GM12873 (cell line): ENCODE measurements around the gene WDR72.

Source experiments
- CTCF ChIP-seq: IDR thresholded peaks from 2 replicates; pipeline ENCODE4 v1.5.1; 2012; ENCODE audit warnings: low read depth, mild to moderate bottlenecking, moderate library complexity, low read length, control low read depth; ENCODE audit not compliant: insufficient read depth; ENCODE audit errors: missing control alignments

Gene WDR72

DNA sequence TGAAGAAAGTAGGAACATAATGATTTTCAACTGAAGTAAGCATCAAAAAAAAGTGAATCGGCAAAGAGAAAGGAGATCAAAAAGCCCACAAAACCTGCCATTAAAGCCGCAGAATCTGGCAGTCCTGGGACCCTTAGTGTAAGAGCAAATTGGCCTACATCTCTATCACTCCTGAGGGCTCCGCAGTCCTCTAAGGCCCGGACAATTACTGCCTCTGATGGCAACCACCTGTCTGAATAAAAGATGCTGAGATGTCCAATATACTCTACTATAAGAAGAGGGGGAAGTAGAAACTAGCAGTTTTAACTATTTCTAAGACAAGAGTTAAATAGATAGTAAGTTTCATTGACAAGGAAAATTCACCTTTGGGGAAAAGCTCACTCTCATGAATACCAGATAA is 20.3 kb downstream of the WDR72 start:
- no peak for TF ChIP-seq CTCF

GRCh38 chr15:53721334-53722087 is 38.0 kb downstream of the WDR72 start:
- no peak for TF ChIP-seq CTCF

DNA sequence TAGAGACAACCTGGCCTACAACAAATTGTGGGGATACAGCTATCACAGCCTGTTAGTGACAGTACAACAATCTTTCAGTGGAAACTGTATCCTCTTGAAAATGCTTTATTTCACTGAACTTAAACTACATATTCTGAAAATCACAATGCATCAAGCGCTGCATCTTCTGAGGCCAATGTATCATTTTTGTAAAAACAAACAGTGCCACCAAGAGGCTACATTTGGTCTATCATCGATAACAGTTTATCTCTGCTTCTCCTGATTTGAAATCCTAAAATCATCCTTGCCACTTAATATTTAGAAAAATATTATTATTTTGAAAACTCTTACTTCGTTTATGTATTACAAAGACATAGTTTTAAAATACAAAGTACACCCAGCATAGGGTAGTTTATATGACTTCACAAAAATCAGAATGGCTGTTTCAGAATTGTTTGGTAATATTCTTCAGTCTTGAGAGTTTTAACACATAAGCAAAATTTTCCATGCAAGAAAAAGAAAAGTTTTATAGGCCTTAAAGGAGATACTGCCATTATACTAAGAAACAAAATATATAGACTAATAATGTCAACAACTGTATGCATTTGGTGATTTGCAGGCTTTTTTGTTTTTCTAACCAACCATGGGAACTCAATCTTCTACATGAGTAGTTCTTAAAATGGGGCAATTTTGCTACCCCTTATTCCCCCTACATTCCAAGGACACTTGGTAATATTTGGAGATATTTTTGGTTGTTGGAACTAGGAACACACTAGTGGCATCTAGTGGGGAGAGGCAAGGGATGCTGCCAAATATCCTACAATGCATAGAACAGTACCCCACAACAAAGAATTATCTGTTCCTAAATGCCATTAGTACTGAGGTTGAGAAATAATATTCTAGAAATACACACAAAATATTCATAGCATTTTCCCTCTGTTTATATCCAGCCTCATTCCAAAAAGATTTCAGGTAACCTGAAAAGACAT is 42.3 kb downstream of the WDR72 start:
- peak; percentile 9 for TF ChIP-seq CTCF

DNA sequence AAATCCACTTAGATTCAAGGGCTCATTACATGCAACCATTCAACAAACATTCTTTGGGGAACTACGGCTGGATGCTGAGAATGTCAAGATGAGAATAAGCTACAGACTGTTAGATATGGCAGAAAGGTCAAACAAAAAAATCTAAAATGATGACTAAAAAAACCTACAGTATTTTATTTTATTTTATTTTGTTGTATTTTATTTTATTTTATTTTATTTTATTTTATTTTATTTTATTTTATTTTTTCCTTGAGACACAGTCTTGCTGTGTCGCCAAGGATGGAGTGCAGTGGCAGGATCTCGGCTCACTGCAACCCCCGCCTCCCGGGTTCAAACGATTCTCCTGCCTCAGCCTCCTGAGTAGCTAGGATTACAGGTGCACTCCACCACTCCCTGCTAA is 46.2 kb downstream of the WDR72 start:
- TF ChIP-seq CTCF: no peak

DNA sequence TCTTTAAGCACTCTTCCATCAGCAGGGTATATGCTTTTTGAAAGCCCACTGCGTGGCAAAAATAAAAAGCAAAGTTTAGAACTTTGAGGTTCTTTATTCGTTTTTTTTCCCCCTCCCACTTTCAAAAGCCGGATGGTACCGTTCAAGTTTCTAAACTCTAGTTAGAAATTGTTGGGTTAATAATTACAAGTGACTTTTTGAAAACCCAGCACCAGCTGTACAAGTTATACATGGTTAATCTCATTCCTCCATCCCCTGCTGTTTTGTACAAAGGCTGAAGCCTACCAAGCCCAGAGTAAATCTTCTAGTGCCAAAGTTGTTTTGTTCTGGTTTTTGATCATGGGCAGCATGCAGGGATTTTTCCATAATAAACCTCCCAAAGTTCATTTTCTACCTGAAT is 48.6 kb downstream of the WDR72 start:
- no peak for TF ChIP-seq CTCF

- no peak for TF ChIP-seq CTCF
Observed at GRCh38 chr15:53709821-53710220, 49.6 kb downstream of the WDR72 start.

GRCh38 chr15:53695365-53695764 is 64.1 kb downstream of the WDR72 start:
- no peak for TF ChIP-seq CTCF
